Stimulated activated CD4-positive, alpha-beta T cell treated with anti-CD3 and anti-CD28 coated beads, TNF-alpha, amount 100 ng/mL, for 24 hours (primary cell): ENCODE data around the gene AATF.

Source experiments
- DNase-seq, 3 experiments: peaks; one replicate each; pipeline ENCODE4 v3.0.0-alpha.2; 2020; ENCODE audit warnings: low read depth in 3 of 3

The AATF gene

GRCh38 chr17:37081287-37081686, 132.5 kb downstream of the AATF start:
- no peak for DNase-seq

GRCh38 chr17:37082311-37082860, 133.6 kb downstream of the AATF start:
- DNase-seq: no peak

GRCh38 chr17:37082985-37083384, 134.2 kb downstream of the AATF start:
- no peak for DNase-seq

GRCh38 chr17:37083456-37083855, 134.7 kb downstream of the AATF start:
- no peak for DNase-seq

- no peak for DNase-seq
Measured at GRCh38 chr17:37084372-37084771, 135.6 kb downstream of the AATF start.

GRCh38 chr17:37086334-37086733, 137.6 kb downstream of the AATF start:
- no peak for DNase-seq

GRCh38 chr17:37086948-37087347, 138.2 kb downstream of the AATF start:
- DNase-seq: no peak

- DNase-seq: no peak
Measured at GRCh38 chr17:37087683-37088082, 138.9 kb downstream of the AATF start.

- DNase-seq: no peak
Measured at GRCh38 chr17:37088459-37088858, 139.7 kb downstream of the AATF start.

GRCh38 chr17:37088913-37089312, 140.2 kb downstream of the AATF start:
- no peak for DNase-seq

GRCh38 chr17:37089956-37090355, 141.2 kb downstream of the AATF start:
- peak in 1 of 3 experiments; percentile 2 for DNase-seq

- DNase-seq: no peak
Measured at GRCh38 chr17:37090941-37091340, 142.2 kb downstream of the AATF start.

GRCh38 chr17:37092071-37092470, 143.3 kb downstream of the AATF start:
- DNase-seq: no peak

- DNase-seq: no peak
Measured at GRCh38 chr17:37092701-37093100, 143.9 kb downstream of the AATF start.

GRCh38 chr17:37094391-37094790, 145.6 kb downstream of the AATF start:
- no peak for DNase-seq

- no peak for DNase-seq
Measured at GRCh38 chr17:37096071-37096470, 147.3 kb downstream of the AATF start.

GRCh38 chr17:37097154-37097553, 148.4 kb downstream of the AATF start:
- no peak for DNase-seq

GRCh38 chr17:37098152-37098551, 149.4 kb downstream of the AATF start:
- no peak for DNase-seq

GRCh38 chr17:37098910-37099664, 150.3 kb downstream of the AATF start:
- DNase-seq: no peak

- DNase-seq: no peak
Measured at GRCh38 chr17:37100231-37100630, 151.5 kb downstream of the AATF start.

GRCh38 chr17:37101306-37101705, 152.6 kb downstream of the AATF start:
- DNase-seq: no peak

GRCh38 chr17:37103231-37103630, 154.5 kb downstream of the AATF start:
- no peak for DNase-seq

- no peak for DNase-seq
Measured at GRCh38 chr17:37106049-37106448, 157.3 kb downstream of the AATF start.
